Spinal cord (tissue), 10 donors: ENCODE data around the gene APOBR. TPM values are rescaled to one million over a fixed set of nuclear protein-coding genes. Genes with fewer than 3 reads are reported as not detected.

Experiments used
- DNase-seq, 6 donors: peaks; one replicate each; pipeline versions ENCODE4 v3.0.0 to v3.0.0-alpha.2; 2013 to 2015; ENCODE audit warnings: low spot score in 6 of 6, low read depth in 4 of 6
- H3K27ac ChIP-seq: one replicate; pipeline ENCODE4 v1.5.1; 2013; ENCODE audit warnings: low read depth, low read length, control low read depth
- H3K27me3 ChIP-seq: one replicate; pipeline ENCODE4 v1.6.1; 2013; ENCODE audit warnings: low read length; ENCODE audit not compliant: control insufficient read depth, insufficient read depth
- H3K36me3 ChIP-seq: one replicate; pipeline ENCODE4 v1.6.1; 2013; ENCODE audit warnings: low read length; ENCODE audit not compliant: control insufficient read depth, insufficient read depth
- H3K4me1 ChIP-seq: one replicate; pipeline ENCODE4 v1.6.1; 2013; ENCODE audit warnings: low read length; ENCODE audit not compliant: control insufficient read depth, insufficient read depth
- H3K4me3 ChIP-seq: one replicate; pipeline ENCODE4 v1.5.1; 2013; ENCODE audit warnings: low read depth, low read length, control low read depth
- H3K9me3 ChIP-seq: one replicate; pipeline ENCODE4 v1.6.1; 2013; ENCODE audit warnings: low read length; ENCODE audit not compliant: control insufficient read depth, insufficient read depth
- WGBS: methylation state at CpG from one replicate; pipeline ENCODE4 v1.1.5; 2013; ENCODE audit warnings: missing lambda C conversion rate; ENCODE audit not compliant: insufficient coverage; 5-methylcytosine and 5-hydroxymethylcytosine counted together
- polyA plus RNA-seq, 2 donors: library from polyadenylated mRNA; unstranded; fragments of 120-200 nt; gene quantifications; one replicate each; pipeline ENCODE4 v1.2.1, GENCODE V29; 2013; ENCODE audit not compliant: insufficient read length in 2 of 2
- total RNA-seq, 2 donors: library from RNA; depleted of rRNA in 1 of 2; stranded (reverse); fragments of 120-200 nt in 1 of 2; fragments of >200 nt in 1 of 2; gene quantifications; one replicate each; pipeline versions ENCODE4 v1.2.3 to v1.2.4, GENCODE V29; 2013 to 2014
- donor health status: healthy.

Gene APOBR
- total and polyA plus RNA-seq, 4 donors: 0.17 to 0.99 (median 0.90) TPM

DNA sequence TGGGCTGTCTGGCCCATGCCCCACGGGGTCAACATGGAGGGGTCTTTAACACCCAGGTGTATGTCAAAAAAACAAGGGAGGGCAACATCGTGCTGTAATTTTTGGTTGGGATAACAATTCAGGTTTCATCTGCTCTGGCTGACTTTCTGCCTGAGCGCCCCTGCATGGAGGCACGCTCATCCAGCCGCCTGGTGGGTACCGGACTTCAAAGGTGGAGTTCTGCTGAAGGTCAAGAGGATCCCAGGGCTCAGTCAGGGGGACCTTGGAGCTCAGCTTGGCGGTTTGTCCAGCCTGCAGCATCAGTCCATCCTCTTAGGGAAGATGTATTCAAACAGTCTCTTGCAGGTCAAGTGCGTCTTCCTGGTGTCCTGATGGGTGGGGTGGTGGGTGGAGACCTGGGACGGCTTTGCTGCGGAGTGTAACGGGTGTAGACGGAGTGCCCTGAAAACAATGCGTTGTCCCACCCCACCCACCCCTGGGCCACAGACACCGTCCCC is 53.9 kb downstream of the APOBR start:
- Histone ChIP-seq H3K27me3 (no peaks in the 10 kb centered on the region), H3K9me3 (no peaks in the 10 kb centered on the region), H3K4me3 (no peak overlapping the region), H3K27ac (no peak overlapping the region), H3K4me1 (peaks cover 3% of the 10 kb centered on the region), H3K36me3 (no peaks in the 10 kb centered on the region)
- WGBS: 74% methylated on average over 7 of the region's 14 CpGs
- DNase-seq: no peak

Other genes with a start within 250 kb of the APOBR start
- gene SBK1, start 202.1 kb upstream of the APOBR start, total RNA-seq: 1 to 10 TPM; 6.5 to 7.7 TPM
- gene SBK1, start 202.1 kb upstream of the APOBR start, polyA plus RNA-seq: 100 to 1,000 TPM; 107 to 117 TPM
- 1 to 10 TPM; 1.5 to 2.5 TPM for gene NPIPB6, start 131.1 kb upstream of the APOBR start, total RNA-seq
- 1 to 10 TPM in 1 of 2 donors, not detected in 1; 6.1 TPM for gene NPIPB6, start 131.1 kb upstream of the APOBR start, polyA plus RNA-seq
- 10 to 100 TPM; 72.7 to 79.0 TPM for gene EIF3CL, start 90.8 kb upstream of the APOBR start, total RNA-seq
- 10 to 100 TPM; 79.8 to 91.7 TPM for gene EIF3CL, start 90.8 kb upstream of the APOBR start, polyA plus RNA-seq
- not detected for gene NPIPB7, start 22.3 kb upstream of the APOBR start, total RNA-seq
- gene NPIPB7, start 22.3 kb upstream of the APOBR start, polyA plus RNA-seq: 1 to 10 TPM; 1.1 to 1.5 TPM
- gene CLN3, start 2.6 kb upstream of the APOBR start, total RNA-seq: 10 to 100 TPM; 12.4 to 15.4 TPM
- 10 to 100 TPM; 34.3 to 36.7 TPM for gene CLN3, start 2.6 kb upstream of the APOBR start, polyA plus RNA-seq
- not detected for gene IL27, start 12.2 kb downstream of the APOBR start, total RNA-seq
- under 1 TPM in 1 of 2 donors, not detected in 1; 0.30 TPM for gene IL27, start 12.2 kb downstream of the APOBR start, polyA plus RNA-seq
- gene NUPR1, start 44.3 kb downstream of the APOBR start, total RNA-seq: 10 to 100 TPM in 1 of 2 donors, 1 to 10 TPM in 1; 1.6 to 54.2 TPM
- 10 to 100 TPM; 14.8 to 21.2 TPM for gene NUPR1, start 44.3 kb downstream of the APOBR start, polyA plus RNA-seq
- 10 to 100 TPM in 1 of 2 donors, 1 to 10 TPM in 1; 8.6 to 29.6 TPM for gene SGF29, start 59.3 kb downstream of the APOBR start, total RNA-seq
- 10 to 100 TPM; 25.3 to 25.8 TPM for gene SGF29, start 59.3 kb downstream of the APOBR start, polyA plus RNA-seq
- gene SULT1A2, start 102.4 kb downstream of the APOBR start, total RNA-seq: 1 to 10 TPM in 1 of 2 donors, under 1 TPM in 1; 0.50 to 2.8 TPM
- gene SULT1A2, start 102.4 kb downstream of the APOBR start, polyA plus RNA-seq: 1 to 10 TPM; 1.4 to 2.6 TPM
- gene SULT1A1, start 115.4 kb downstream of the APOBR start, total RNA-seq: 10 to 100 TPM; 18.8 to 73.9 TPM
- gene SULT1A1, start 115.4 kb downstream of the APOBR start, polyA plus RNA-seq: 10 to 100 TPM; 24.2 to 35.4 TPM
- gene NPIPB8, start 143.4 kb downstream of the APOBR start, total RNA-seq: under 1 TPM; 0.10 to 0.72 TPM
- gene NPIPB8, start 143.4 kb downstream of the APOBR start, polyA plus RNA-seq: 1 to 10 TPM; 1.6 to 2.4 TPM
- gene EIF3C, start 216.8 kb downstream of the APOBR start, total RNA-seq: 100 to 1,000 TPM; 126 to 465 TPM
- gene EIF3C, start 216.8 kb downstream of the APOBR start, polyA plus RNA-seq: 100 to 1,000 TPM; 318 to 475 TPM